H1 (cell line): ENCODE measurements around the gene DAPK2. TPM values are rescaled to one million over a fixed set of nuclear protein-coding genes. Genes with fewer than 3 reads are reported as not detected.

Source experiments
- CTCF ChIA-PET: fragments of 300-600 bp; sonication (Branson Sonifier 250); formaldehyde crosslinking; loops from one replicate; lab custom pipeline; 2021; ENCODE audit not compliant: partially characterized antibody; lab: Charles Lee
- POLR2A ChIA-PET: fragments of 300-600 bp; sonication (Branson Sonifier 250); formaldehyde crosslinking; loops from one replicate; lab custom pipeline; 2021; ENCODE audit warnings: inconsistent platforms; ENCODE audit not compliant: partially characterized antibody; lab: Charles Lee
- DNase-seq, 2 experiments: peaks; one replicate each; pipeline versions ENCODE4 v3.0.0 to v3.0.0-alpha.2; 2010 to 2022; ENCODE audit warnings: low spot score in 2 of 2, low read depth in 1 of 2, mixed read lengths in 1 of 2
- FAIRE-seq: peaks from 2 replicates; lab custom pipeline; 2011; peaks lifted over from hg19 to GRCh38; lab: Jason Lieb, UNC
- H2AFZ ChIP-seq: 2 replicates; pipeline ENCODE4 v1.8.1; 2012; ENCODE audit warnings: low read length, inconsistent platforms
- H2AK5ac ChIP-seq: 2 replicates; pipeline ENCODE4 v1.6.1; 2013; ENCODE audit warnings: low read depth, low read length
- H2BK120ac ChIP-seq: replicated peaks from 2 replicates; pipeline ENCODE3; 2013; ENCODE audit warnings: low read depth, low read length, inconsistent platforms
- H2BK12ac ChIP-seq: 2 replicates; pipeline ENCODE4 v1.6.1; 2013; ENCODE audit warnings: low read depth, low read length
- H2BK15ac ChIP-seq: 2 replicates; pipeline ENCODE4 v1.6.1; 2013; ENCODE audit warnings: low read length
- H2BK20ac ChIP-seq: 2 replicates; pipeline ENCODE4 v1.6.1; 2013; ENCODE audit warnings: low read length
- H2BK5ac ChIP-seq: 2 replicates; pipeline ENCODE4 v1.6.1; 2013; ENCODE audit warnings: low read depth, low read length
- H3K14ac ChIP-seq: 2 replicates; pipeline ENCODE4 v1.6.1; 2013; ENCODE audit warnings: inconsistent platforms; ENCODE audit not compliant: insufficient read length
- H3K18ac ChIP-seq: 2 replicates; pipeline ENCODE4 v1.6.1; 2013; ENCODE audit warnings: low read length; ENCODE audit errors: extremely low read depth
- H3K23ac ChIP-seq: 2 replicates; pipeline ENCODE4 v1.6.1; 2013; ENCODE audit warnings: inconsistent platforms; ENCODE audit not compliant: insufficient read length
- H3K23me2 ChIP-seq: 2 replicates; pipeline ENCODE4 v1.6.1; 2013; ENCODE audit warnings: low read depth, low read length
- H3K27ac ChIP-seq: 2 replicates; pipeline ENCODE4 v1.6.1; 2011; ENCODE audit warnings: low read depth, low read length, inconsistent platforms
- H3K27me3 ChIP-seq, 4 experiments: replicated peaks in 1 of 4; 1 replicate in 1 of 4; 2 replicates in 3 of 4; pipeline versions ENCODE4 v1.6.1 to v1.8.1; 2011 to 2013; ENCODE audit warnings: low read length in 3 of 4, mild to moderate bottlenecking in 3 of 4, inconsistent platforms in 2 of 4, mixed read lengths in 2 of 4, moderate library complexity in 1 of 4; ENCODE audit not compliant: control insufficient read depth in 3 of 4, insufficient read depth in 3 of 4; ENCODE audit errors: extremely low read depth in 1 of 4
- H3K36me3 ChIP-seq, 4 experiments: 2 replicates each; pipeline versions ENCODE4 v1.6.1 to v1.8.1; 2011 to 2013; ENCODE audit warnings: mild to moderate bottlenecking in 4 of 4, low read length in 3 of 4, moderate library complexity in 2 of 4, control low read depth in 1 of 4, inconsistent platforms in 1 of 4; ENCODE audit not compliant: insufficient read depth in 4 of 4, control insufficient read depth in 2 of 4
- H3K4ac ChIP-seq: replicated peaks from 2 replicates; pipeline ENCODE3; 2013; ENCODE audit warnings: low read length, low read depth, mixed read lengths, inconsistent platforms; ENCODE audit not compliant: insufficient read length
- H3K4me1 ChIP-seq, 4 experiments: replicated peaks in 1 of 4; 1 replicate in 1 of 4; 2 replicates in 3 of 4; pipeline versions ENCODE4 v1.6.1 to v1.8.1; 2011 to 2013; ENCODE audit warnings: low read length in 3 of 4, inconsistent platforms in 2 of 4, mixed read lengths in 1 of 4; ENCODE audit not compliant: insufficient read depth in 4 of 4, control insufficient read depth in 3 of 4
- H3K4me2 ChIP-seq, 2 experiments: 2 replicates each; pipeline versions ENCODE4 v1.6.1 to v1.8.1; 2011 to 2013; ENCODE audit warnings: low read depth in 2 of 2, low read length in 2 of 2, control low read depth in 1 of 2, inconsistent platforms in 1 of 2, mild to moderate bottlenecking in 1 of 2; ENCODE audit not compliant: insufficient read depth in 1 of 2
- H3K4me3 ChIP-seq, 4 experiments: fragments of 200-600, 300-600 bp in 1 of 4; sonication (generic), shearing (Covaris generic), sonication (Bioruptor Twin) in 1 of 4; 2 replicates each; pipeline versions ENCODE4 v1.5.1 to v1.8.1; 2011 to 2016; ENCODE audit warnings: low read length in 4 of 4, low read depth in 3 of 4, control low read depth in 2 of 4, inconsistent platforms in 2 of 4, mild to moderate bottlenecking in 2 of 4, mixed read lengths in 1 of 4, moderate library complexity in 1 of 4; ENCODE audit not compliant: insufficient read depth in 2 of 4; ENCODE audit errors: extremely low read depth in 1 of 4
- H3K56ac ChIP-seq: replicated peaks from 2 replicates; pipeline ENCODE3; 2013; ENCODE audit warnings: low read depth, mild to moderate bottlenecking, mixed read lengths, low read length, inconsistent platforms; ENCODE audit not compliant: insufficient read length
- H3K79me1 ChIP-seq: 2 replicates; pipeline ENCODE4 v1.6.1; 2013; ENCODE audit warnings: low read depth, low read length, control low read depth
- H3K79me2 ChIP-seq, 2 experiments: 2 replicates each; pipeline versions ENCODE4 v1.6.1 to v1.8.1; 2012 to 2013; ENCODE audit warnings: low read length in 2 of 2, mild to moderate bottlenecking in 2 of 2, inconsistent platforms in 1 of 2; ENCODE audit not compliant: insufficient read depth in 2 of 2, control insufficient read depth in 1 of 2
- H3K9ac ChIP-seq, 4 experiments: replicated peaks in 1 of 4; 1 replicate in 1 of 4; 2 replicates in 3 of 4; pipeline versions ENCODE4 v1.6.1 to v1.8.1; 2011 to 2013; ENCODE audit warnings: low read depth in 3 of 4, low read length in 3 of 4, control low read depth in 2 of 4, mild to moderate bottlenecking in 2 of 4, moderate library complexity in 2 of 4, inconsistent platforms in 1 of 4; ENCODE audit errors: extremely low read depth in 1 of 4
- H3K9me3 ChIP-seq, 2 experiments: 2 replicates each; pipeline versions ENCODE4 v1.6.1 to v1.8.1; 2012 to 2013; ENCODE audit warnings: mild to moderate bottlenecking in 2 of 2, moderate library complexity in 2 of 2, control low read depth in 1 of 2, inconsistent platforms in 1 of 2, low read depth in 1 of 2, low read length in 1 of 2, mixed read lengths in 1 of 2; ENCODE audit not compliant: insufficient read depth in 2 of 2
- H4K20me1 ChIP-seq, 2 experiments: replicated peaks in 1 of 2; 2 replicates each; pipeline versions ENCODE3 to v1.8.1; 2011 to 2013; ENCODE audit warnings: inconsistent platforms in 2 of 2, low read length in 2 of 2, mild to moderate bottlenecking in 1 of 2; ENCODE audit not compliant: insufficient read depth in 2 of 2, control insufficient read depth in 1 of 2
- H4K5ac ChIP-seq: 2 replicates; pipeline ENCODE4 v1.6.1; 2013; ENCODE audit warnings: low read length, low read depth, mixed read lengths, inconsistent platforms; ENCODE audit not compliant: insufficient read length
- H4K8ac ChIP-seq: 2 replicates; pipeline ENCODE4 v1.8.0; 2013; ENCODE audit warnings: mild to moderate bottlenecking, moderate library complexity, low read length, inconsistent platforms; ENCODE audit not compliant: insufficient read depth; ENCODE audit errors: extremely low read depth
- H4K91ac ChIP-seq: replicated peaks from 2 replicates; pipeline ENCODE3; 2013; ENCODE audit warnings: low read length, mixed read lengths, inconsistent platforms; ENCODE audit not compliant: insufficient read length
- ASH2L ChIP-seq: fragments of 200-600, 300-600 bp; sonication (generic); IDR thresholded peaks from one replicate; pipeline ENCODE4 v1.7.1; 2017; ENCODE audit warnings: low read length
- CHD2 ChIP-seq: IDR thresholded peaks from 2 replicates; pipeline ENCODE4 v1.6.1; 2012; ENCODE audit warnings: low read length, improper control_type of control experiment
- KDM4A ChIP-seq: IDR thresholded peaks from one replicate; pipeline ENCODE4 v1.7.1; 2012; ENCODE audit warnings: low read depth, mild to moderate bottlenecking, moderate library complexity, low read length, inconsistent platforms; ENCODE audit not compliant: severe bottlenecking
- SP1 ChIP-seq: IDR thresholded peaks from 2 replicates; pipeline ENCODE4 v1.6.1; 2011; ENCODE audit warnings: low read depth, low read length
- TAF7 ChIP-seq: optimal IDR thresholded peaks from 2 replicates; pipeline ENCODE3; 2011; ENCODE audit warnings: low read depth, mild to moderate bottlenecking, inconsistent platforms, low read length, moderate library complexity, borderline replicate concordance
- ZNF274 ChIP-seq: IDR thresholded peaks from 2 replicates; pipeline ENCODE4 v1.7.0; 2012; ENCODE audit warnings: low read length, borderline replicate concordance; ENCODE audit errors: extremely low read depth
- WGBS, 2 experiments: shearing (Covaris generic) in 1 of 2; methylation state at CpG; one replicate each; pipeline versions ENCODE4 v1.1.6 to v1.1.7; 2013 to 2015; ENCODE audit warnings: low lambda C conversion rate in 2 of 2, mixed read lengths in 2 of 2, inconsistent platforms in 1 of 2, low coverage in 1 of 2, missing lambda C conversion rate in 1 of 2; ENCODE audit not compliant: insufficient replicate concordance in 2 of 2, insufficient coverage in 1 of 2, insufficient read length in 1 of 2; ENCODE audit errors: extremely low coverage in 1 of 2, missing lambda C conversion rate in 1 of 2; 5-methylcytosine and 5-hydroxymethylcytosine counted together
- polyA plus RNA-seq, 7 experiments: library from polyadenylated mRNA; depleted of rRNA in 3 of 7; stranded (reverse) in 5 of 7; unstranded in 2 of 7; fragments of >200 nt in 5 of 7; fragments of 200-250 nt in 2 of 7; gene quantifications; 1 replicate in 5 of 7; 2 replicates in 1 of 7; 4 replicates in 1 of 7; pipeline versions ENCODE4 v1.2.1 to v1.2.3, GENCODE V29; 2011 to 2013; ENCODE audit warnings: missing spikeins in 2 of 7, mixed read lengths in 2 of 7
- total RNA-seq: library from RNA; stranded (reverse); fragmentation: NEBNext Ultra II Directional; extraction: Animal tissue kit (Norgen Biotek cat#: 25700); gene quantifications from 2 replicates; pipeline ENCODE4 v1.2.1, GENCODE V29; 2021
- TF ChIP-seq, protein P1 (sequence below): IDR thresholded peaks from 2 replicates; pipeline ENCODE4 v1.6.1; 2012; ENCODE audit warnings: inconsistent platforms
- TF ChIP-seq, protein P2 (sequence below): IDR thresholded peaks from 2 replicates; pipeline ENCODE4 v1.6.1; 2011; ENCODE audit warnings: low read length, improper control_type of control experiment

The DAPK2 gene
- total and polyA plus RNA-seq, 2 of the 8 experiments (the other 6 are each of a cell fraction or from before 2014, with no cell fraction given), result 1.8 to 2.9 TPM

DNA sequence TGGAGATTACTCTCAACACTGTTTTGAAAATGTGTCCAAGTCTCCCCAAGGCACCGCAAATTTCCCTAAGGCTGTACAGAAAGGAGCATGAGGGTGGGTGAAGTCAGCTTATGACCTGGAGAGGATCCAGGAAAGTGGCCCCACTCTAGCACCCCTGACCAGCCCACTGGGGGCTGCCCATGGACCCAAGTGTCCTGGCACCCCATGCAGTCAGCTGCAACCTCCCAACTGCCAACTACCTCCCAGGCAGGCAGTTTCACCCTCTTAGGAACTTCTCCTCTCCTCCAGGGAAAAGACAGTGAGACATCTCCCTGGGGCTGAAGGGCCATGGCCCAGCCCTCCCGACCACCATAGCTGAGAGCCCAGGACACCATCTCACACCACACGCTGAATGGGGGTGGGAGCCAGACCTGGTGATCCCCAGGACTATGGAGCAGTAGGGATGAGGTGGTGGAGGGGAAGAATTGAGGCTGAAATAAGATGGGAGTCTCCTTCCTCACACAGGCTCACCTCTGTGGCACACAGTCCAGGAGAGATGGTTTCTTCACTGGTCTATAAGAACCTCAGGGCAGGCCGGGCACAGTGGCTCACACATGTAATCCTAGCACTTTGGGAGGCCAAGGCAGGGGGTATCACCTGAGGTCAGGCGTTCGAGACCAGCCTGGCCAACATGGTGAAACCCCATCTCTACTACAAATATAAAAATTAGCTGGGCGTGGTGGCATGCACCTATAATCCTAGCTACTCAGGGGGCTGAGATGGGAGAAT lies 104.4 kb downstream of the DAPK2 start:
- no peak overlapping the region for H2BK12ac ChIP-seq
- no peaks in the 10 kb centered on the region for H3K9me3 ChIP-seq
- no peak overlapping the region for H3K18ac ChIP-seq
- H4K8ac ChIP-seq, result no peak overlapping the region; the same call in 1 of the 2 replicates
- WGBS, 2 experiments, result 87% methylated on average over 7 of the region's 7 CpGs; no CpG with 5 or more reads in 1 of the 2 experiments
- peaks cover 0 to 3% (median 2%) of the 10 kb centered on the region in 4 experiments; a peak in 5 of 7 replicates for H3K4me1 ChIP-seq
- no peak overlapping the region for H2BK15ac ChIP-seq
- no peaks in the 10 kb centered on the region for H4K20me1 ChIP-seq
- H3K79me2 ChIP-seq, result no peaks in the 10 kb centered on the region
- H3K14ac ChIP-seq, result no peak overlapping the region
- no peaks in the 10 kb centered on the region for H3K36me3 ChIP-seq
- H4K91ac ChIP-seq, result no peak overlapping the region
- H3K4me3 ChIP-seq, result no peak overlapping the region
- ChIA-PET CTCF (interaction anchor here (0.6 to 6.5 kb wide), 12 partner anchors 8 to 190 kb away, joined by 3 to 102 read pairs (median 4); partner anchors contain the start of gene DAPK2), POLR2A (interaction anchor here (0.7 to 1.4 kb wide), 3 partner anchors 36 to 336 kb away, joined by 3 read pairs; no protein-coding TSS in a partner anchor)
- no peak overlapping the region for H3K4me2 ChIP-seq
- H3K23me2 ChIP-seq, result peaks cover 2% of the 10 kb centered on the region; the same call in 1 of the 2 replicates
- no peak overlapping the region for H2BK120ac ChIP-seq
- DNase-seq, result peak in 1 of 2 experiments; percentile 34
- H3K23ac ChIP-seq, result no peak overlapping the region
- H3K4ac ChIP-seq, result no peak overlapping the region
- no peak for FAIRE-seq
- H3K79me1 ChIP-seq, result no peaks in the 10 kb centered on the region
- no peak overlapping the region for H2BK5ac ChIP-seq
- no peak overlapping the region for H2AFZ ChIP-seq
- H3K56ac ChIP-seq, result no peak overlapping the region
- no peak overlapping the region for H2AK5ac ChIP-seq
- TF ChIP-seq, protein P1, sequence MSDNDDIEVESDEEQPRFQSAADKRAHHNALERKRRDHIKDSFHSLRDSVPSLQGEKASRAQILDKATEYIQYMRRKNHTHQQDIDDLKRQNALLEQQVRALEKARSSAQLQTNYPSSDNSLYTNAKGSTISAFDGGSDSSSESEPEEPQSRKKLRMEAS, result no peak
- TF ChIP-seq CHD2 (no peak), SP1 (no peak), ASH2L (no peak), KDM4A (no peak), ZNF274 (no peak), TAF7 (no peak)
- TF ChIP-seq, protein P2, sequence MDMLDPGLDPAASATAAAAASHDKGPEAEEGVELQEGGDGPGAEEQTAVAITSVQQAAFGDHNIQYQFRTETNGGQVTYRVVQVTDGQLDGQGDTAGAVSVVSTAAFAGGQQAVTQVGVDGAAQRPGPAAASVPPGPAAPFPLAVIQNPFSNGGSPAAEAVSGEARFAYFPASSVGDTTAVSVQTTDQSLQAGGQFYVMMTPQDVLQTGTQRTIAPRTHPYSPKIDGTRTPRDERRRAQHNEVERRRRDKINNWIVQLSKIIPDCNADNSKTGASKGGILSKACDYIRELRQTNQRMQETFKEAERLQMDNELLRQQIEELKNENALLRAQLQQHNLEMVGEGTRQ, result no peak
- TF ChIP-seq, all 59 proteins: peak for 0
- Histone ChIP-seq H4K5ac (no peak overlapping the region), H3K27ac (no peak overlapping the region), H2BK20ac (no peak overlapping the region), H3K27me3 (no peaks in the 10 kb centered on the region), H3K9ac (no peak overlapping the region)
